Measurements from ENCODE around the gene RTKN2.
"Not testable (repeated sequence)": the region's sequence is repeated elsewhere in the genome, so short reads cannot be mapped to it uniquely, and the experiment has no call there.

RTKN2 gene, protein sequence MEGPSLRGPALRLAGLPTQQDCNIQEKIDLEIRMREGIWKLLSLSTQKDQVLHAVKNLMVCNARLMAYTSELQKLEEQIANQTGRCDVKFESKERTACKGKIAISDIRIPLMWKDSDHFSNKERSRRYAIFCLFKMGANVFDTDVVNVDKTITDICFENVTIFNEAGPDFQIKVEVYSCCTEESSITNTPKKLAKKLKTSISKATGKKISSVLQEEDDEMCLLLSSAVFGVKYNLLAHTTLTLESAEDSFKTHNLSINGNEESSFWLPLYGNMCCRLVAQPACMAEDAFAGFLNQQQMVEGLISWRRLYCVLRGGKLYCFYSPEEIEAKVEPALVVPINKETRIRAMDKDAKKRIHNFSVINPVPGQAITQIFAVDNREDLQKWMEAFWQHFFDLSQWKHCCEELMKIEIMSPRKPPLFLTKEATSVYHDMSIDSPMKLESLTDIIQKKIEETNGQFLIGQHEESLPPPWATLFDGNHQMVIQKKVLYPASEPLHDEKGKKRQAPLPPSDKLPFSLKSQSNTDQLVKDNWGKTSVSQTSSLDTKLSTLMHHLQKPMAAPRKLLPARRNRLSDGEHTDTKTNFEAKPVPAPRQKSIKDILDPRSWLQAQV

DNA sequence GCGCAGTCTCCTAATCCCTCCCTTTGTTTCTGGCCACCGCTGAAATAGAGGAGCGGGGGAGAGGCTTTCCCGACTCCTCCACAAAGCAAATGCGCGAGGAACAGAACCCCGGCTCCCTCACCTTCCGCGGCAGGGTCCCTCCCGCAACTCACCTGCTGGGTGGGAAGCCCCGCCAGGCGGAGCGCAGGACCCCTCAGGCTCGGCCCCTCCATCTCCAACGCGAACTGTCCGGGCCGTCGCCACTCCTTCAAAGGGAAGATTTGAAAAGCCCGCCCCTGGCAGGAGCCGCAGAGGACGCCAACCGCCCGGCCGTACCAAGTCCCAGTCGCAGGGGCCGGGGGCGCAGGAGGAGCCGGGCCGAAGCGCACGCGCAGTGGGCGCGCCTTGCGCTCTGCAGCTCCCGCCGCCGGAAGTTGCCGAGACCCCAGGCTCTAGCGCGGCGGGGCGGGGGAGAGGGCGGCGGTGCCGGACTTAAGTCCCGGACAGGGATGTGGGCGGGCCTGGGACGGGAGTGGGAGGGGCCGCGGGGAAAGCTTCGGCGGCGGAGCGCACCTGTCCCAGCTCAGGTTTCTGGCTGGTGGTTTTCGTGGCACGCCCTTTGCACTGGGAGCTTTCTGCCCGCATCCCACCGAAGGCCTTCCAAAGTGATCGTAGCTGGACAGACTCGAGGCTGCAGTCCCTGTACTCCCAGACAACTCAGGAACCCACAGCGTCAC lies at the start of gene RTKN2:
Gene RTKN2, minus strand, starts transcription at position 446 of the 716 bp plus-strand sequence. Its CDS starts 234 bp downstream, at position 212.
- no peak for DNase-seq

DNA sequence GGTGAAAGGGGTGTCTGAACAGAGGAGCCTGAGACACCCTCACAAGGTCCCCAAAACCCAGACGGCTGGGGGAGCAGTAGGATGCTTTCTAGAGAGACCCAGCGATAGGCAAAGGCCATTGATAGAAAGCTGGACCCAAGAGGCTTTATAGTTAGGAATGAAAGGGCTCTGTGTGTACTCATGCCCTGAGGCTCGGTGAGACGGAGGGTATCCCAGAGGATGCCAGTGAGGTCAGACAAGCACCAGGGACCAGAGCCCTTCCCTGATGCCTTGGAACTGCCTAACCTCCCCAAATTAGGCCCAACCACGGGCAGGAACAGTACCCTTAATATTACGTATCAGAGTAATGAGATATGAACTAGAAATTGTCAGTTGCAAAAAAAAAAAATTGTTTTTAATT lies 48.6 kb upstream of the RTKN2 start:
- no peak for DNase-seq

DNA sequence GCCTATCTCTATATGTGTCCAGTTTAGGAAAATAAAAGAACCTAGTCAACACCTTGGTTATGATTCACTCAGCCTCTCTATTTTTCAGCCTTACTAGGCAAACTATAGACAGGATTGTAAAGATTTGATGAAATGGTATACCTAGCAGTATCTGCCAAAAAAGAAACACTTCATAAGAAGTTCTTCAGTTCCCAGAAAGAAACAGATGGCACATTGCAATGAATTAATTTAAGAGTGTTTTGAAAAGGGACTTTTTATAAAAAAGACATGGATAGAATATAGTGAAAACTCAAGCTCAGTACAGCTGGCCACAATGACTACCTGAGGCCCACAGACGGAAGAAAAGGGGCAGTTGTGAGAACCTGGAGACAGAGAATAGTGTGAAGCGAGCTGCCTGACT lies 40.6 kb upstream of the RTKN2 start:
- DNase-seq = no peak

DNA sequence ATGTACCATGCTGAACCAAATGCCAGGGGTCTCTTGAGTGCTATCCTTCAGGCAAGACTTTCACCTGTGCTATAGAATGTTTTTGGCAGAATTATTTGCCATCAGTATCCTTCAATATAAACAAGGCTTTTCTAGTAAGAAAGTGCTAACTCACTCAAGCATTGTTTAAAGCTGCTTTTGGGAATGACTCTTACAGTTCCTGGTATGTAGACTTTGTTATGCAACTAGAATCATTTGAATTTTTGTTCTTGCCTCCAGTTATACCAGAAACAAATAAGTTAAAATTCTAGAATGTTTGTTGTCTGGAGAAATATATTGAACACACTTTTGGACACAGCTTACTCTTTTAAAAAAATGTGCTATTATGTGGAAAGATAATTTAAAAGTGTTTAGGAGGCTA lies 39.5 kb upstream of the RTKN2 start:
- no peak for DNase-seq

DNA sequence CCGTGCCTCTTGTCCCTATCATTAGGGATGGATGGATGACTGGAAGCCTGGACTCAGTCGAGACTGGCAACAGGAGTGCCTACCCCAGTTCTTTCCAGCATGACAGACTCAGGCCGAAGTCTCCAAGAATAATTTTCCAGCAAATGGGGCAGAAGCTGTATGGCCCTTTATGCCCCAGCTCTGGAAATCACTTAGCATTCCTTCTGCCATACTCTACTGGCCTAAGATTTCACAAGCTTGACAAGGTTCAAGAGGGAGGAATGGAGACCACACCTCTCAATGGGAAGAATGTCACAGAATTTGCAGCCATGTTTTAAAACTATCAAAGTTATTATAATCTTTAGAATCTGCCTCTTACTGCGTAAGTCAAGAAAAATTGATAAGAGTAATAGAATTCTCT lies 39.0 kb upstream of the RTKN2 start:
- DNase-seq = no peak

DNA sequence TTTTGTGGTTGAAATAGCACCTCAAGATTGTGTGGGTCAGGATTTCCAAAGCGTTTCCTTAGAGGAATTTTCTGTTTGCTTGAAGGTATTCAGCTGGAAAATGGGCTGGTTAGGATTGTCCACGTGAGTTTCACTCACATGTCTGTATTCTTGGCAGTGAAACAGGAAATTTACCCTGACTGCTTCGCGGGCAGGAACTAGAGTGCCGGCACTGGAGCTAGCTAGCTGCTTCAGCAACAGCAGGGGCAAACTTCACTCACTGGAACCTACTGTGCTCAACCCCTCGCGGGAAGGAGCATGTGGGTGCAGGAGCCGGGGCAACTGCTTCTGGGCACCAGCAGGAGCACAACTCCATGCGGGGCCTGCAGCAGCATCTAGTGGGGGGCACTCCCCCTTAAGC lies 38.0 kb upstream of the RTKN2 start:
- DNase-seq = no peak

DNA sequence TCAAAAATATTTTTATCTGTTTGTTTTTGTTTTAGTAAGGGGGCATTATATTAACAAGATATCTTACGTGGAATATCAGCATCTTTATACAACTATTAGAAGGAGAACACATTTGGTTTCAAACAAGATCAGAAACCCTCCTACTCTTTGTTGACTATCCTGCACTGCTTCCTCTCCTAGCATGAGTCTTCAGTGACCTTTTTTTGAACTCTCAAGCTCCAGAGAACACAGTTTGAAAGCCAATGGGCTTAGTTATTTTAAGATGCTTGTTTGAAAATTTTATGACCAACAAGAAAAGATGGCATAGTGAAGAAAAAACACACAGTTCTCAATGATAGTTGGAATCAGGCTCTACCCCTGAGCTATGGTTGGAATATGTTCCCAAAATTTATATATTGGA lies 37.2 kb upstream of the RTKN2 start:
- DNase-seq = no peak

DNA sequence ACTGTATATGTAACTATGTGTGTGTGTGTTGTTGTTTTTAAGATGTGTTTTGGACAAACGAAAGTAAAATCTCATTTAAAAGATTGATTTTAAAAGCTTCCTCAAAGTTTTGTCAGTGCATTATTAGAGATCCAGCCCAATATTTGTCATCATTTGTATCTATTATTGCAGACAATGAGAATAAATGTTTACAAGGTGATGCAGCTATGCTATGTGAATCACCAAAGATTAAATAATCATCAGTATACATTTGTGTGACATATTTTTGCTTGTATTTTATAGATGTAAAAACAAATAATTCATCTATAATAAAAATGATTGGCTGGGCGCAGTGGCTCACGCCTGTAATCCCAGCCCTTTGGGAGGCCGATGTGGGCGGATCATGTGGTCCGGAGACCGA lies 35.3 kb upstream of the RTKN2 start:
- DNase-seq = no peak

DNA sequence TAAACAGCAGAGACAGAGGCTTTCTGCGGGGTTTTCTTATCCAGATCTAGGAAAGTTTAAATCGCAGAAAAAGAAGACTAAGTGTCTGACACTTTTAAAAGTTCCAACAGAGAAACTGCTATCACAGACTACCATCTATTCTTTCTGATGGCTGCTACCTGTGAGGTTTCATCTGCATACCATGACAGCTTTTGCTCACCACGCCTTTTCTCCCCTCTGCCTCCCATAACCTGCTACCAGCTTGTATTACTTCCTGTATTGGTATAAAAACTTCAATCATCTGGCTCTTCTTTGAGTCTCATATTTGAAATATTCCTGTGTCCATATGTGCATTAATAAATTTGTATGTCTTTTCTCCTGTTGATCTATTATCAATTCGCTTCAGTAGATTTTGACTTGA lies 34.1 kb upstream of the RTKN2 start:
- DNase-seq = no peak

DNA sequence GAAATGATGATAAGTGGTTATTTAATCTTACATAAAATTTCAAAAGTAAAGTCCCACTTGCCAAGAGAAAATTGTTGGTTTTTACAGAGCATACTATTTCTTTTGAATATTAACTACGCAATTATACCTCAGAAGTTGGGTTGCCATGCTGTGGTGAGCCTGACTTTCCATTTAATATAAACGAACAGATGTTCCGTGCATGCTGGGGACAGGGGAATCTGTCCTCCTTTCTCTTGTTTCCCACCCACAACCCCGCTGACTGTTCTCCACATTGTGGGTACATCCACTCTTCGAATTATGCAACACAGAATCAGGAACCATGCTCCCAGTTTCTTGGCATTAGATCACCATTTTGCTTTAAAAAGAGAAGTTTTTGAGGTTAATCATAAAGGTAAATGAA lies 29.2 kb upstream of the RTKN2 start:
- no peak for DNase-seq

DNA sequence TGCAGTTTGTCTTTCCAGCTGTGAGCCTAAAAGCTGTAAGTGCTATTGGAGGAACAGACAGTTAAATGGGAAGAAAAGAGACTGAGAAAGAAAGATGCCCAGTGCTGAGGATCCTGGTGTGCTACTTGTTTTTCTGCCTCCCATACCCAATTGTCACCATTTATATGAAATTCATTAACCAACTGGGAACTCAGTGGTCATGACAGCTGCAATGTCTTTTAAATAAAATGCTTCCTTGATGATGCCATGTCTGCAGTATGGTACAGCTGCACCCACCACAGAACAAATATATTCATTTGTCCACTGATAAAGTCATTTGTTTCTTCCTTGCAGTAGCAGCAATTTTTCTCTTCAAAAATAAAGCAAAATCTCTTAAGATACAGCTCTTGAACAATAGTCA lies 15.6 kb upstream of the RTKN2 start:
- DNase-seq = no peak

DNA sequence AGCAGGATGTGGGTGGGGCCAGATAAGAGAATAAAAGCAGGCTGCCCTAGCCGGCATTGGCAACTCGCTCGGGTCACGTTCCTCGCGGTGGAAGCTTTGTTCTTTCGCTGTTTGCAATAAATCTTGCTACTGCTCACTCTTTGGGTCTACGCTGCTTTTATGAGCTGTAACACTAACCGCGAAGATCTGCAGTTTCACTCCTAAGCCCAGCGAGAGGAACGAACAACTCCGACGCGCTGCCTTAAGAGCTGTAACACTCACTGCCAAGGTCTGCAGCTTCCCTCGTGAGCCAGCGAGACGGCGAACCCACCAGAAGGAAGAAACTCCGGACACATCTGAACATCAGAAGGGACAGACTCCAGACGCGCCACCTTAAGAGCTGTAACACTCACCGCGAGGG lies 12.7 kb upstream of the RTKN2 start:
- DNase-seq = not testable (repeated sequence)

DNA sequence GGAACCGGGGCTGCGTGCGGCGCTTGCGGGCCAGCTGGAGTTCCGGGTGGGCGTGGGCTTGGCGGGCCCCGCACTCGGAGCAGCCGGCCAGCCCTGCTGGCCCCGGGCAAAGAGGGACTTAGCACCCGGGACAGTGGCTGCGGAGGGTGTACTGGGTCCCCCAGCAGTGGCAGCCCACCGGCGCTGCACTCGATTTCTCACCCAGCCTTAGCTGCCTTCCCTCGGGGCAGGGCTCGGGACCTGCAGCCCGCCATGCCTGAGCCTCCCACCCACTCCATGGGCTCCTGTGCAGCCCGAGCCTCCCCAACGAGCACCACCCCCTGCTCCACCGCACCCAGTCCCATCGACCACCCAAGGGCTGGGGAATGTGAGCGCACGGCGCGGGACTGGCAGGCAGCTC lies 11.7 kb upstream of the RTKN2 start:
- not testable (repeated sequence) for DNase-seq

DNA sequence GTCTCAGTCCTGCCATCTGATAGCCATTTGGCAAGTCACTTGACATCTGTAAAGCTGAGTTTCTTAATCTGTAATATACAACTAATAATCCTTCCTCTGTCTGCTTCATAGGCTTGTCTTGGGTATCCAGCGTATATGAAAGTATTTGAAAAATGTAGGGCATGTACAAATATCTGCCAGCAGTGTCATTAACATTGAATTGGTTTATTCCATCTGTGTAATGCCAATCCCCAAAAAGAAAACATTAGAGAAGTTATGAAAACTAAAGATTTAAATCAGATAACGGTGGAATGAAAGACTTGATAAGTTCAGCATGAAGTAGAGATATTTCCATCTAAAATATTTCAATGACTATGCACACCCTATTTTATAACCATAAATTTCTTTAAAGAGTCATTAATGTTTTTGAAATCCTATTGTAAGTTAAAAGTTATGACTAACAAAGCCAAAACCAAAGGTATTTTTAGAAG lies 9.8 kb upstream of the RTKN2 start:
- no peak for DNase-seq

DNA sequence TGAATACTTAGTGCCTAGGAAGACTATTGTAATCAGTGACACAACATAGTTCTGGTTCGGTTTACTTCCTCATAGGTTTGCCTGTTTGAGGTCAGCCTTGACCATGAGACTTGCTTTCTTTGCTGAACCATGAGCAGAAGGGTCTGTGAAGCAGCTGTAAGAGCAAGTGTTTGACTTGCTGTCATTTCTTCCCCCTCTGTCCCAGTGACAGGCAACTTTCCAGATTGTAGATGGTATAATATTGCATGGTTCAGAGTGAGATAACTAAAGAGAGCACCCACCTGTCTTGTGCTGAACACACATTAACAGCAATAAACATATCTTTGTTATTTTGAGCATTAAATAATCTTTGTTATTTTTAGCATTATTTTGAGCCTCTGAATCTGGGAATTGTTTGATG lies 9.3 kb upstream of the RTKN2 start:
- DNase-seq = no peak

DNA sequence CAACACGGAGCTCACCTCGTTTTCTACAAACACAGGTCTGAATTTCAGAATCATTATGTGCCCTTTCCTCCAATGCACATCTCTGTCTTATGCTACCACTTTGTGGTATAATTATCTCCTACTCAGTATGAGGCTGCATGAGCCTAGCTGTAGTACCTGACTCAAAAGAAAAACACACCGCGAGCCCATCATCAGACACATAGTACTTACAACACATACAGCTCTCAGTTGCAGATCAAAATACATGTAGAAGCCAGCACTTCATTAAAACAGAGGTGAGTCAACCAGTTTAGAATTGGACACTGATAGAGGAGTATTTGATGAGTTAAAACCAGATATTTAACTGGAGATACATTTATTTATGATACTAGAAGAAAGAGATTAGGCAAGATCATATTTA lies 1.4 kb upstream of the RTKN2 start:
- DNase-seq = no peak

DNA sequence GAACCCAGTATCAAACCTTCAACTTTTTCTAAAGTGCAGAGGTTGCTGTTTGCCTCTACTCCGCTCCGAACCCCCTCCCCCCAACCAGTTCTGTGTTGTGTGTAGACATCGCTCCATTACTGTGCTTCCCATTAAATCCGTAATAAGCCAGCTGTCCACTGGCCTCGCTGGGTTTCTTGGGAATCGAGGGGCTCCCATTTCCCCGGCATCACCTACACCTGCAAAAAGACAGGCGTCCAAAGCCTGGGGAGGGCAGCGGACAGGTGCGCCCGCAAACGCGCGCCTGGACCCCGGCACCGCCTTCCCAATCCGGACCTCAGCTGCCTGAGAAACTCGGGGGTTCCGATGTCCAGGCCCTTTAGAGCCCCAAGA lies 631 bp downstream of the RTKN2 start:
- no peak for DNase-seq

DNA sequence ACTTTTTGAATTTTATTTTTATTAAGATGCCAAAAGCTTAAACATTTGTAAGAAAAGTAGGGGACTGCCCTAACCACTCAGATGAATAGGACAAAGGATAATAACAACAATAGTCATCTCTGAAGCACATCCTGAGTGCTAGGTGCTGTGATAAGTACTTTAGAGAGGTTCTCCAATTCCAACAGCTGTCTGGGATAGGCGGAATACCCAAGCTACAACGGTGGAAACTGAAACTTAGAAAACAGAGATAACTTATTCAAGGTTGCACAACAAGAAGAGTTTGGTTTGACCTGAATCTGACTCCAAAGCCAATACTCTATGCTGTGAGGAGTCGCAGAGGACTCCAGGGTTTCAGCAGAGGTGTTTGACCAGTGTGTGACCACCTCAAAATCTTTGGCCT lies 2.0 kb downstream of the RTKN2 start:
- no peak for DNase-seq

DNA sequence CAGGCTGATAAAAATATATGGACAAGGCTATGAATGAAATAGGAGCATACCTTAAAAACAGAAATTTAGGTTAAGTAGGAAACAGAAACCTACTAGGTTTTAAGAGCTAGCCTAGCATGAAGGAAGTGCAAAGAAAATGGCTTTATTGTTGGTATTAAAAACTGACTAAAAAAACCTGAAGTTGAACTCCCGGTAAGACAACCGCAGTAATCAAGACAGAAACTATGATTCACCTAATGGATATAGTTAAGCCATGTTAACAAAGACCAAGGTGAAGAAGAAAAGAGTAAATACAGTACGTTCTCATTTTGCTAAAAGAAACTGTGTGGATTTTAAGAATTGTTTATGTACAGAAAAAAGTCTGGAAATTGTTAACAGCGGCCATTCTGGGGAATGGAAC lies 2.5 kb downstream of the RTKN2 start:
- no peak for DNase-seq

DNA sequence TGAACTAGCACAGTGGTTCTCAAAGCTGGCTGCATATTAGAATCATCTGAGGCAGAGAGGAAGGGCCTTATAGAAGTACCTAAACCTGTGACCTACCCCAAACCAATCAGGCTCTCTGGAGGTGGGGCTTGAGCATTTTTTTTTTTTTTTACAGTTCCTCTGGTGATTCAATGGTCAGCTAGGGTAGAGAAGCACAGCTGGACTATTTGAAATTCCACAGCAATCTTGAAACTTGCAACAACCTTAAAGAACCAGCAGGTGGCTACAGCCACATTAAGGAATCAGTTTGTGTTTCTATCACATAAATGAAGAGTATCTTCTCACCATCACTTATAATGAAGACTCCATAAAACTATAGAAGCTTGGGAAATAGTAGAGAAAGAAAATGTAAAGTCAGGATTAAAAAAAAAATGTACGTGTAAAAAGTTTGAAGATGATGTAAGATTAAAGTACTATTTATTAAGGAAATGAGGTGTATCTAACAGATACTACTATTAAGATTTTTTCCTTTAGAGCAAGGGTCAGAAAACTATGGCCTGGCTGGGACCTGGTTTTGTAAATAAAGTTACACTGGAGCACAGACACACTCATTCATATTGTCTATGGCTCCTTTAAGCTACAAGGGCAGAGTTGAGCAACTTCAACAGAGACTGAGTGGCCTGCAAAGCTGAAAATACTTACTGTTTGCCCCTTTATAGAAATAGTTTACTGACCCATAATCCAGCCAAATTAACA lies 3.8 kb downstream of the RTKN2 start:
- no peak for DNase-seq

DNA sequence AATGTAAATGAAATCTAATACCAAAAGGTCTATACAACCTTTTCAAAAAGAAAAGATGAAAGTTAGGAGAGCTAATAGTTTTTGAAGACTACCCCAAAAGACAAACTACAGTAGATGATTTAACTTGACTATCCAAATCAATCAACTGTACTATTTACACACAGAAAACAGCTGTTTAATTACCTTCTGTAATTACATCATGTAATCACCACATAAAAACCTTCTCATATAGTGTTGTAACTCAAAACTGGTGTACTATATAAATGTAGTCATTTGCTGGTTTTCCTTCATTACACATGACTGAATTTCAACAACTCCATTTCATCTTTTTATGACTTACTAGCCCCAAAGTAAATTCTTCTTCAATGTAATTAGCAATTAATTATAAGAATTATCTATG lies 4.5 kb downstream of the RTKN2 start:
- no peak for DNase-seq

DNA sequence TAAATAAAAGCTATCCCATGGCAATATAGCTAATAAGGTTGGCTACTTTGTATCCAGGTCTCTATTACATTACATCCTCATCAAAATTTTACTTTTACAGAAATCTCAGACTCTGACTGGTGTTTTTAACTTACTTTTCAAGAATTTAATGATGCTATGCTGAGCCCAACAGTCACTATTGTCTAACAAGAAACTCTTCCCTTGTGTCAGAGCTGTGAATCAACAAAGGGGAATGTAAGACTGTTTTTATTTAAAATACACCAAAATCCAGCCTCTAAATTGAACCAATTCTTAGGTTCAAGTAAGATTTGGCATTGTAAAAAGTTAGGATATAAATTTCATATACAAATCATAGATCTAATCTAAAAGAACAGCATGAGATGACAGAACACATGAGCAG lies 7.0 kb downstream of the RTKN2 start:
- DNase-seq = no peak

DNA sequence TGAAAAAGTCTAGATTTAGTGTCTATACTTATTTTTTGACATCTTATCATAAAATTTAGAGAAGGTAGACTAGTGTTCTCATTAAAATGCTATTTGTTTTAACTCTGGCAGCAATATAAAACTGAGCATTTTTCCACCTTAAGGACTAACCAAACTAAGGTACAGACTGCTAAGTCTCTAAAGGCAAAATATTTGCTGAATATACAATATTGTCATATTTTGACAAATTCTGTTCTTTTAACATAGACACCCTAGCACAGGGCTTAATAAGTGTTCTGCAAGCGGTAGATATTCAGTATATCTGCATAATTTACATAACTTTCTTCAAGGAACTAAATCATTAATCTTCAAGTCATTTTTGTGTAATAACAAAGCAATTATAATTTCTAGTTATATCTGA lies 8.6 kb downstream of the RTKN2 start:
- no peak for DNase-seq
